ENCODE measurements around the gene DSN1. TPM values are rescaled to one million over a fixed set of nuclear protein-coding genes. Genes with fewer than 3 reads are reported as not detected.

Gene DSN1
- total and polyA plus RNA-seq, 9 of the 15 experiments (the other 6 are each of a cell fraction or from before 2014, with no cell fraction given), result 23.3 to 45.3 (median 31.1) TPM

- no peaks in the 10 kb centered on the region for H3K27me3 ChIP-seq (ENCODE audit: control insufficient read depth in 2 of 2, insufficient read depth in 2 of 2, low read length in 2 of 2)
- no peak overlapping the region for H3K27ac ChIP-seq (ENCODE audit: extremely low read depth, low read depth, low read length)
- FAIRE-seq (no peak), ATAC-seq (no peak), DNase-seq (ENCODE audit: extremely low read depth in 1 of 4, low spot score in 3 of 4) (no peak)
- H3K4me2 ChIP-seq (ENCODE audit: insufficient read depth, low read length), result no peak overlapping the region
- no TSS peak for BruUV-seq (replicated peaks)
- no peaks in the 10 kb centered on the region for H3K9me1 ChIP-seq (ENCODE audit: control insufficient read depth, insufficient read depth, low read length)
- H3K36me3 ChIP-seq (ENCODE audit: control insufficient read depth, insufficient read depth, low read length), result peaks cover 6% of the 10 kb centered on the region; the same call in 2 of the 3 replicates
- no peaks in the 10 kb centered on the region for H3K9me3 ChIP-seq (replicated peaks; ENCODE audit: control insufficient read depth, insufficient read depth, low read depth, low read length)
- CTCF ChIA-PET (ENCODE audit: low intra/inter-chr PET ratio), result no interaction called here
- H3K4me3 ChIP-seq, result no peak overlapping the region
- H3K79me2 ChIP-seq (ENCODE audit: control insufficient read depth, insufficient read depth, low read length), result peaks cover 14% of the 10 kb centered on the region
- in situ Hi-C loops (cut with MboI) (no loop called here), intact Hi-C loops (cut with micrococcal nuclease) (no loop called here)
- POLR2A ChIA-PET, result no interaction called here
- peaks cover 23% of the 10 kb centered on the region in 2 experiments; a peak in 4 of 5 replicates for H3K4me1 ChIP-seq (replicated peaks in 1 of 2; ENCODE audit: control insufficient read depth in 2 of 2, insufficient read depth in 2 of 2, low read length in 2 of 2)
- H2AFZ ChIP-seq (ENCODE audit: low read depth, low read length), result no peak overlapping the region
- 70% methylated on average over 2 of the region's 3 CpGs for WGBS (ENCODE audit: insufficient coverage, low coverage, missing lambda C conversion rate)
- TF ChIP-seq SETDB1 (IDR thresholded peaks at IDR 0.05; ENCODE audit: low read length), result no peak
- TF ChIP-seq ZNF146 (CRISPR knock-in tag; IDR thresholded peaks at IDR 0.05; ENCODE audit: unreplicated experiment), result no peak
- TF ChIP-seq ZEB2 (IDR thresholded peaks at IDR 0.05), result no peak
- no peak for TF ChIP-seq NELFE (IDR thresholded peaks at IDR 0.05; ENCODE audit: insufficient read depth, insufficient read length)
- TF ChIP-seq TSC22D4 (tag; IDR thresholded peaks at IDR 0.05), result no peak
- TF ChIP-seq POLR2AphosphoS2 (IDR thresholded peaks at IDR 0.05; ENCODE audit: low read length), result no peak
- no peak for TF ChIP-seq HNRNPK (IDR thresholded peaks at IDR 0.05; ENCODE audit: low read depth, low read length, poor library complexity, severe bottlenecking)
- TF ChIP-seq CBX3 (IDR thresholded peaks at IDR 0.05; ENCODE audit: borderline replicate concordance in 1 of 2, low read length in 2 of 2), result no peak
- TF ChIP-seq EP300 (IDR thresholded peaks at IDR 0.05; ENCODE audit: low read length), result no peak
- TF ChIP-seq PHB (CRISPR knock-in tag; IDR thresholded peaks at IDR 0.05), result no peak
- no peak for TF ChIP-seq SMAD2 (IDR thresholded peaks at IDR 0.05; ENCODE audit: low read depth, low read length)
- TF ChIP-seq ZNF354B (CRISPR knock-in tag; IDR thresholded peaks at IDR 0.05), result no peak
- TF ChIP-seq HNRNPH1 (optimal IDR thresholded peaks at IDR 0.05; ENCODE audit: low read depth, low read length), result no peak
- TF ChIP-seq MAZ (CRISPR knock-in tag; conservative IDR thresholded peaks at IDR 0.05 in 1 of 2, IDR thresholded peaks at IDR 0.05 in 1 of 2), result no peak
- no peak overlapping the region for H3K9ac ChIP-seq (ENCODE audit: insufficient read depth in 1 of 2, low read depth in 2 of 2, low read length in 2 of 2)
- H4K20me1 ChIP-seq (replicated peaks; ENCODE audit: control insufficient read depth, insufficient read depth, low read length), result no peaks in the 10 kb centered on the region
Observed at GRCh38 chr20:36775826-36776225, 2.3 kb upstream of the DSN1 start.

All from K562 (cell line).